ENCODE results near the gene ADAMTS16. TPM values are rescaled to one million over a fixed set of nuclear protein-coding genes. Genes with fewer than 3 reads are reported as not detected.

Gene ADAMTS16
- total RNA-seq, 1 experiment from 2014 or later: not detected

DNA sequence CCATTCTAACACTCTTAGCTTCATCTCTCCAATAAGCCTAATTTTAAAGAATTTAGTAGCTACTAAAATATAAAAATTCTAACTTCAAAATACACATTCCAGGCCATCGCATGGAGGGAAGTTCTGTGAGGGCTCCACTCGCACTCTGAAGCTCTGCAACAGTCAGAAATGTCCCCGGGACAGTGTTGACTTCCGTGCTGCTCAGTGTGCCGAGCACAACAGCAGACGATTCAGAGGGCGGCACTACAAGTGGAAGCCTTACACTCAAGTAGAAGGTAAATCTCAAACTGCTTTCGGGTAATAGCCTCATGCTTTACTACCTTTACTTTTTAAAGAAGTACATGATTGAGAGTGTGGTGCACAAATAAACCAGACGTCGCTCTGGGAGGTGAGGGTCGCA lies 94.8 kb downstream of the ADAMTS16 start:
- CTCF ChIA-PET: no interaction called here
- no TSS peak for BruUV-seq (replicated peaks)
- no peak for TF ChIP-seq CTCF (IDR thresholded peaks at IDR 0.05; ENCODE audit: unreplicated experiment)
- H3K36me3 Mint-ChIP-seq (ENCODE audit: insufficient read depth, unreplicated experiment): no peaks in the 10 kb centered on the region
- H3K9me3 Mint-ChIP-seq (ENCODE audit: low read depth, unreplicated experiment): peaks cover 8% of the 10 kb centered on the region
- DNase-seq: no peak
- no peaks in the 10 kb centered on the region for H3K27me3 Mint-ChIP-seq (ENCODE audit: unreplicated experiment)
- no peak overlapping the region for H3K27ac Mint-ChIP-seq (ENCODE audit: unreplicated experiment)
- intact Hi-C loops (cut with micrococcal nuclease; ENCODE audit: unreplicated experiment): no loop called here
- H3K4me3 Mint-ChIP-seq (ENCODE audit: low read depth, unreplicated experiment): no peak overlapping the region
- H3K4me1 Mint-ChIP-seq (ENCODE audit: low read depth, unreplicated experiment): no peaks in the 10 kb centered on the region

DNA sequence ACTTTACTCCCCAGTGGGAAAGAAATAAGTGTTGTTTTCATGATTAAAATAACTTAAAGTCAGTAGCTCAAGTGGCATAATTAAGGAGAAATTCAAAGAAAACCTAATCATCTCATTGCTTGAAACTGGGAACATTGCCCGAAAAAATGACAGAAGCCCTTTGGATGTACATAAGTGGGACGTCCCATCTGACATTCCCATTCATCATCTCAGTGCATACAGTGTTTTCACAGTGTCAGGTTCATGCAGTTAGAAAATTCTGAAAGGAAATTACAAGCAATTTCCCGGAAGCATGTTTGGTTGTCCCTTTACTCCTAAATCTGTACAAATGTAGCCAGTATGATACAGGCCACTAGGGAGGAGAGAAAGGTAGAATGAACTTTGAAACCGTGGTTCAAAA lies 95.6 kb downstream of the ADAMTS16 start:
- intact Hi-C loops (cut with micrococcal nuclease; ENCODE audit: unreplicated experiment): no loop called here

DNA sequence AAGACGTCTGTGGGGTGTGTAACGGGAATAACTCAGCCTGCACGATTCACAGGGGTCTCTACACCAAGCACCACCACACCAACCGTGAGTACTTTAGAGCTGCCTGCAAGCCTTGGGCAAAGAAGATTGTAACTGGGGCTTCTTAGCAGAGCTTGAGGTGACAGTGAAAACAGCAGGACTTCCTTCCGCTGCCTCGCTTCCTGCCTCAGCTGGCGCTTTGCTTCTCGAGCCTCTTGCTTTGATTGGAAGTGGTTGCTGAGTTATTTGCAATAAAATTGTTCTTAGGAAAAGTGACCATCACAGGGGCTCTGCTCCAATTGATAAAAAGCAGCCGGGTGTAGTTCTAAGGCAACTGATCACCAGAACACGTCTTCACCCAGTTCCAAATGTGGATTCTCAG lies 99.1 kb downstream of the ADAMTS16 start:
- no peaks in the 10 kb centered on the region for H3K4me1 Mint-ChIP-seq (ENCODE audit: low read depth, unreplicated experiment)
- no peak for DNase-seq
- H3K27me3 Mint-ChIP-seq (ENCODE audit: unreplicated experiment): no peaks in the 10 kb centered on the region
- no peak overlapping the region for H3K4me3 Mint-ChIP-seq (ENCODE audit: low read depth, unreplicated experiment)
- peaks cover 3% of the 10 kb centered on the region for H3K9me3 Mint-ChIP-seq (ENCODE audit: low read depth, unreplicated experiment)
- BruUV-seq (replicated peaks): no TSS peak
- intact Hi-C loops (cut with micrococcal nuclease; ENCODE audit: unreplicated experiment): no loop called here
- no peaks in the 10 kb centered on the region for H3K36me3 Mint-ChIP-seq (ENCODE audit: insufficient read depth, unreplicated experiment)
- TF ChIP-seq CTCF (IDR thresholded peaks at IDR 0.05; ENCODE audit: unreplicated experiment): no peak
- no peak overlapping the region for H3K27ac Mint-ChIP-seq (ENCODE audit: unreplicated experiment)
- CTCF ChIA-PET: no interaction called here

More for the DNA sequence above, 95.6 kb downstream of the ADAMTS16 start:
- Mint-ChIP-seq H3K36me3 (ENCODE audit: insufficient read depth, unreplicated experiment) (no peaks in the 10 kb centered on the region), H3K27ac (ENCODE audit: unreplicated experiment) (no peak overlapping the region), H3K27me3 (ENCODE audit: unreplicated experiment) (no peaks in the 10 kb centered on the region), H3K9me3 (ENCODE audit: low read depth, unreplicated experiment) (peaks cover 6% of the 10 kb centered on the region), H3K4me3 (ENCODE audit: low read depth, unreplicated experiment) (no peak overlapping the region), H3K4me1 (ENCODE audit: low read depth, unreplicated experiment) (no peaks in the 10 kb centered on the region)
- CTCF ChIA-PET: no interaction called here
- no peak for DNase-seq
- BruUV-seq (replicated peaks): no TSS peak
- no peak for TF ChIP-seq CTCF (IDR thresholded peaks at IDR 0.05; ENCODE audit: unreplicated experiment)

DNA sequence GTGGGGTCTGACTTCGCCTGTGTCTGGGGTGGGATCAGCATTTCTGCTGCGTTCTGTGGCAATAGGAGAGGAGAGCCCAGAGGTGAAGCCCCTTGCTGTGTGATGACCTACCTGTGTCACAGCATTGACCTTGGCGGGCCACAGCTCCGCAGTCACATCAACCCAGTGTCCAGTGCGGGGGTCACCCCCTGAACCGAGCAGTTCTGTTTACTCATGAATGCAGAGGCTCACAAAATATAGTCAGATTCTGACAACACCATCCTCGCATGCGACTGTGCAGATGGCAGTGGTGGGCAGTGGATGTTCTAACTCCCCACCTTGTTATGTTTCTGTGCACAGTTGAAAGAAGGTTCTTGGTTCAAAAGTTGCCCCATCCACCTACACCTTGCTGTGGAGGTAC lies 100.1 kb downstream of the ADAMTS16 start:
- H3K27me3 Mint-ChIP-seq (ENCODE audit: unreplicated experiment): no peaks in the 10 kb centered on the region
- no peak for DNase-seq
- no peaks in the 10 kb centered on the region for H3K4me1 Mint-ChIP-seq (ENCODE audit: low read depth, unreplicated experiment)
- CTCF ChIA-PET: no interaction called here
- BruUV-seq (replicated peaks): no TSS peak
- TF ChIP-seq CTCF (IDR thresholded peaks at IDR 0.05; ENCODE audit: unreplicated experiment): no peak
- intact Hi-C loops (cut with micrococcal nuclease; ENCODE audit: unreplicated experiment): no loop called here
- peaks cover 6% of the 10 kb centered on the region for H3K9me3 Mint-ChIP-seq (ENCODE audit: low read depth, unreplicated experiment)
- no peak overlapping the region for H3K27ac Mint-ChIP-seq (ENCODE audit: unreplicated experiment)
- H3K36me3 Mint-ChIP-seq (ENCODE audit: insufficient read depth, unreplicated experiment): no peaks in the 10 kb centered on the region
- no peak overlapping the region for H3K4me3 Mint-ChIP-seq (ENCODE audit: low read depth, unreplicated experiment)

DNA sequence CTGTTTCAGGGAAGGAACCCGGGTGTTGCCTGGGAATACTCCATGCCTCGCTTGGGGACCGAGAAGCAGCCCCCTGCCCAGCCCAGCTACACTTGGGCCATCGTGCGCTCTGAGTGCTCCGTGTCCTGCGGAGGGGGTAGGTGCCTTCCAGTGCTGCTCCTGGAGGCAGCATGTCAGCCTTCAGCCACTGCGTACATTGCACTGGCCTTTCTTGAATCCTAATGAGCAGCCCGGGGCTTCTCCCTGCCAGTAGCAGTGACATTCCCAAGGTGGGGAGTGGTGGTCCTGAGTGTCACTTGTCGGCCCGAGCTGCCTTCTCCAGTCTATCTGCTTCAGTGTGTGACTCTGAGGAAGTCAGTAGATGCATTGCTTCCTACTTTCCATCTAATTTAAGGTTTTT lies 101.9 kb downstream of the ADAMTS16 start:
- H3K9me3 Mint-ChIP-seq (ENCODE audit: low read depth, unreplicated experiment): peaks cover 7% of the 10 kb centered on the region
- H3K36me3 Mint-ChIP-seq (ENCODE audit: insufficient read depth, unreplicated experiment): no peaks in the 10 kb centered on the region
- no peak overlapping the region for H3K27ac Mint-ChIP-seq (ENCODE audit: unreplicated experiment)
- TF ChIP-seq CTCF (IDR thresholded peaks at IDR 0.05; ENCODE audit: unreplicated experiment): no peak
- H3K4me1 Mint-ChIP-seq (ENCODE audit: low read depth, unreplicated experiment): no peaks in the 10 kb centered on the region
- CTCF ChIA-PET: no interaction called here
- no peak overlapping the region for H3K4me3 Mint-ChIP-seq (ENCODE audit: low read depth, unreplicated experiment)
- intact Hi-C loops (cut with micrococcal nuclease; ENCODE audit: unreplicated experiment): no loop called here
- no TSS peak for BruUV-seq (replicated peaks)
- H3K27me3 Mint-ChIP-seq (ENCODE audit: unreplicated experiment): no peaks in the 10 kb centered on the region
- no peak for DNase-seq
